ENCODE results near the gene EDNRB.
"Not testable (repeated sequence)": the region's sequence is repeated elsewhere in the genome, so short reads cannot be mapped to it uniquely, and the experiment has no call there.

The EDNRB gene

GRCh38 chr13:77952276-77952675 lies 33.6 kb upstream of the EDNRB start:
- H3K4me3 ChIP-seq (ENCODE audit: low read length): no peak overlapping the region
- H3K27me3 ChIP-seq (ENCODE audit: control insufficient read depth, low read length): no peaks in the 10 kb centered on the region
- no peaks in the 10 kb centered on the region for H3K9me2 ChIP-seq (replicated peaks; ENCODE audit: control insufficient read depth, low read length)
- no peaks in the 10 kb centered on the region for H3K36me3 ChIP-seq (ENCODE audit: control insufficient read depth, low read length)
- H3K79me2 ChIP-seq (ENCODE audit: control insufficient read depth, low read length): no peaks in the 10 kb centered on the region
- H3K4me1 ChIP-seq (ENCODE audit: control insufficient read depth, low read length): no peaks in the 10 kb centered on the region
- H3F3A ChIP-seq (ENCODE audit: control insufficient read depth, insufficient read depth): no peaks in the 10 kb centered on the region
- no peak overlapping the region for H3K27ac ChIP-seq (ENCODE audit: low read depth, low read length)
- no peaks in the 10 kb centered on the region for H4K20me1 ChIP-seq (ENCODE audit: control insufficient read depth, insufficient read depth, low read depth, low read length)
- TF ChIP-seq EZH2phosphoT487 (IDR thresholded peaks at IDR 0.05; ENCODE audit: borderline replicate concordance, low read length): no peak
- TF ChIP-seq CTCF (IDR thresholded peaks at IDR 0.05; ENCODE audit: low read depth, low read length, poor library complexity, severe bottlenecking): no peak
- H3K9me3 ChIP-seq (ENCODE audit: control insufficient read depth, insufficient read depth, low read length): no peaks in the 10 kb centered on the region
- no peak overlapping the region for H3K4me2 ChIP-seq (ENCODE audit: low read length)

DNA sequence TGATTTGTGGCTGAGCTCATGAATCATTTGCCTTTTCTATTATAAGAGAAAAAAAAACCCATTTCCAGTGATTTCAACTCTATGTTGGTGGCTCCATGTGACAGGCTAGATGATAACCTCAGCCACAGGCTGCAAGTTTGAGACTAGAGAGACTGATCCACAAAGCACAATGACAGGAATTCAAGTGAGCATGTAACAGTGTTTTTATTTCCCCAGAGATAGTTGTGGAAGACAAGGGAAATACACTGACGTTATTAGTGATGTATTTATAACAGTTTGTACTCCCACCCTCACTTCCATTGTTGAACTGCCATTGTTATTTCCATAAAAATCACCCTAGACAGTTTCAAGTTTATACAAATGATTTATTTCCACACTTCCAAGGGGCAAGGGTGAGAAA lies 27.9 kb upstream of the EDNRB start:
- TF ChIP-seq EZH2phosphoT487 (IDR thresholded peaks at IDR 0.05; ENCODE audit: borderline replicate concordance, low read length) (no peak), CTCF (IDR thresholded peaks at IDR 0.05; ENCODE audit: low read depth, low read length, poor library complexity, severe bottlenecking) (no peak)
- no peak overlapping the region for H3K27ac ChIP-seq (ENCODE audit: low read depth, low read length)
- H3K27me3 ChIP-seq (ENCODE audit: control insufficient read depth, low read length): no peaks in the 10 kb centered on the region
- H3F3A ChIP-seq (ENCODE audit: control insufficient read depth, insufficient read depth): no peaks in the 10 kb centered on the region
- no peaks in the 10 kb centered on the region for H4K20me1 ChIP-seq (ENCODE audit: control insufficient read depth, insufficient read depth, low read depth, low read length)
- H3K9me2 ChIP-seq (replicated peaks; ENCODE audit: control insufficient read depth, low read length): no peaks in the 10 kb centered on the region
- no peaks in the 10 kb centered on the region for H3K36me3 ChIP-seq (ENCODE audit: control insufficient read depth, low read length)
- no peak overlapping the region for H3K4me3 ChIP-seq (ENCODE audit: low read length)
- H3K79me2 ChIP-seq (ENCODE audit: control insufficient read depth, low read length): no peaks in the 10 kb centered on the region
- H3K4me1 ChIP-seq (ENCODE audit: control insufficient read depth, low read length): no peaks in the 10 kb centered on the region
- H3K4me2 ChIP-seq (ENCODE audit: low read length): no peak overlapping the region
- H3K9me3 ChIP-seq (ENCODE audit: control insufficient read depth, insufficient read depth, low read length): no peaks in the 10 kb centered on the region

DNA sequence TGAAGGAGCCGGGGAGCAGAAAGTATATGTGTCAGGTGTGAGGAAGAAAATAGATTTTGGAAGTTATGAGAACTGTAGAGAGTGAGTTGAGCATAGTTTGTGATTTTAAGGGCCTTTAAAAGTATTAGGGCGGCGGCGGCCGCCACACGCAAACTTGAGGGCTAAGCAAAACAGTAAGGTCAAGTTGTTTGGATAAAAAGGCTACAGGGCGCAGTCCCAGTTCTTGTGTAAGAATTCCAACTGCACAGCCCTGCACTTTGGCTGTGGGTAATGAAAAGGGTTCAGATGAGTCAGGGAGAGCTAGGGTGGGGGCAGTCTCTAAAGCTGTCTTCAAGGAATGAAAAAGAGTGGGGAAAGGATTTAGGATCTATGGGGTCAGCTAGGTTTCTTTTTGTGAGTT lies 16.4 kb upstream of the EDNRB start:
- not testable (repeated sequence) for H3K9me2 ChIP-seq (replicated peaks; ENCODE audit: control insufficient read depth, low read length); H3K27ac ChIP-seq (ENCODE audit: low read depth, low read length); H3K36me3 ChIP-seq (ENCODE audit: control insufficient read depth, low read length); H3K9me3 ChIP-seq (ENCODE audit: control insufficient read depth, insufficient read depth, low read length); H3K4me1 ChIP-seq (ENCODE audit: control insufficient read depth, low read length); H3K27me3 ChIP-seq (ENCODE audit: control insufficient read depth, low read length); H3K4me3 ChIP-seq (ENCODE audit: low read length); H3K4me2 ChIP-seq (ENCODE audit: low read length); H4K20me1 ChIP-seq (ENCODE audit: control insufficient read depth, insufficient read depth, low read depth, low read length); H3K79me2 ChIP-seq (ENCODE audit: control insufficient read depth, low read length); H3F3A ChIP-seq (ENCODE audit: control insufficient read depth, insufficient read depth)

GRCh38 chr13:77930430-77930829 lies 11.8 kb upstream of the EDNRB start:
- no peak overlapping the region for H3K27ac ChIP-seq (ENCODE audit: low read depth, low read length)
- no peaks in the 10 kb centered on the region for H3K79me2 ChIP-seq (ENCODE audit: control insufficient read depth, low read length)
- no peaks in the 10 kb centered on the region for H3K27me3 ChIP-seq (ENCODE audit: control insufficient read depth, low read length)
- no peaks in the 10 kb centered on the region for H3F3A ChIP-seq (ENCODE audit: control insufficient read depth, insufficient read depth)
- no peaks in the 10 kb centered on the region for H3K9me2 ChIP-seq (replicated peaks; ENCODE audit: control insufficient read depth, low read length)
- H3K9me3 ChIP-seq (ENCODE audit: control insufficient read depth, insufficient read depth, low read length): no peaks in the 10 kb centered on the region
- no peak overlapping the region for H3K4me3 ChIP-seq (ENCODE audit: low read length)
- H3K4me1 ChIP-seq (ENCODE audit: control insufficient read depth, low read length): no peaks in the 10 kb centered on the region
- no peak for TF ChIP-seq CTCF (IDR thresholded peaks at IDR 0.05; ENCODE audit: low read depth, low read length, poor library complexity, severe bottlenecking)
- no peak for TF ChIP-seq EZH2phosphoT487 (IDR thresholded peaks at IDR 0.05; ENCODE audit: borderline replicate concordance, low read length)
- no peaks in the 10 kb centered on the region for H4K20me1 ChIP-seq (ENCODE audit: control insufficient read depth, insufficient read depth, low read depth, low read length)
- H3K4me2 ChIP-seq (ENCODE audit: low read length): no peak overlapping the region
- H3K36me3 ChIP-seq (ENCODE audit: control insufficient read depth, low read length): no peaks in the 10 kb centered on the region
